IPS-15b (cell line): ENCODE measurements around the gene NRSN1.
"Not testable (repeated sequence)": the region's sequence is repeated elsewhere in the genome, so short reads cannot be mapped to it uniquely, and the experiment has no call there.

Experiments
- H3K27me3 ChIP-seq: one replicate; pipeline ENCODE4 v1.6.1; 2013; ENCODE audit warnings: low read length; ENCODE audit not compliant: control insufficient read depth, insufficient read depth
- H3K36me3 ChIP-seq: one replicate; pipeline ENCODE4 v1.6.1; 2013; ENCODE audit warnings: low read length; ENCODE audit not compliant: control insufficient read depth, insufficient read depth
- H3K4me1 ChIP-seq: one replicate; pipeline ENCODE4 v1.6.1; 2013; ENCODE audit warnings: mild to moderate bottlenecking, low read length; ENCODE audit not compliant: control insufficient read depth, insufficient read depth
- H3K4me3 ChIP-seq: one replicate; pipeline ENCODE4 v1.5.1; 2013; ENCODE audit warnings: low read depth, low read length
- H3K9ac ChIP-seq: one replicate; pipeline ENCODE4 v1.6.1; 2013; ENCODE audit warnings: low read depth, mild to moderate bottlenecking, low read length
- H3K9me3 ChIP-seq: one replicate; pipeline ENCODE4 v1.6.1; 2013; ENCODE audit warnings: mild to moderate bottlenecking, low read length; ENCODE audit not compliant: control insufficient read depth, insufficient read depth

NRSN1 gene

GRCh38 chr6:24142733-24143132, 16.7 kb downstream of the NRSN1 start:
- H3K9me3 ChIP-seq, H3K4me1 ChIP-seq, H3K36me3 ChIP-seq, H3K27me3 ChIP-seq, H3K4me3 ChIP-seq, H3K9ac ChIP-seq: not testable (repeated sequence)

- no peaks in the 10 kb centered on the region for H3K4me1 ChIP-seq
- H3K9ac ChIP-seq, result no peak overlapping the region
- H3K36me3 ChIP-seq, result no peaks in the 10 kb centered on the region
- H3K4me3 ChIP-seq, result no peak overlapping the region
- H3K9me3 ChIP-seq, result no peaks in the 10 kb centered on the region
- H3K27me3 ChIP-seq, result no peaks in the 10 kb centered on the region
These were observed 19.7 kb downstream of the NRSN1 start for GRCh38 chr6:24145690-24146131.

GRCh38 chr6:24146871-24147270, 20.9 kb downstream of the NRSN1 start:
- Histone ChIP-seq H3K36me3 (no peaks in the 10 kb centered on the region), H3K9me3 (no peaks in the 10 kb centered on the region), H3K27me3 (no peaks in the 10 kb centered on the region), H3K4me3 (no peak overlapping the region), H3K4me1 (no peaks in the 10 kb centered on the region), H3K9ac (no peak overlapping the region)

- Histone ChIP-seq H3K9me3 (no peaks in the 10 kb centered on the region), H3K36me3 (no peaks in the 10 kb centered on the region), H3K4me3 (no peak overlapping the region), H3K27me3 (no peaks in the 10 kb centered on the region), H3K4me1 (no peaks in the 10 kb centered on the region), H3K9ac (no peak overlapping the region)
These were observed 21.6 kb downstream of the NRSN1 start for GRCh38 chr6:24147511-24148153.

DNA sequence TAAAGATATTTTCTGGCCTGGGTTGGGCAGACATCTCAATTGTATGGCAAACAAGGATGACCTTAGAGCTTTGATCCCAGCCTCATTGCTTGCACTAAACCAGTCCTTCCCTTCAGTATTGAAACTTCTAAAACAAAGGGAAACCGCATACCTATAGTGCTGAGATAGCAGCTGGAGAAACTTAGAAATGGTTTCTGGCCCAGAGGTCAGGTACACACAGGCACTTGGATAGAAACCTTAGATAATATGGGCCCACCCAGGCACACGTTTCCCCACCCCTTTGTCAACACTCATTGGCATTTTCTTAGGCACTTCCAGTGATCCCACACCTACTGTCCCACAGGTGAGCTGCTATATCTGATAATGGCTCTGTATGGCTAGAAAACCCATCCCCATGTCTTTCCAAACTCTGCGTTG, 22.1 kb downstream of the NRSN1 start:
- no peak overlapping the region for H3K9ac ChIP-seq
- H3K36me3 ChIP-seq, result no peaks in the 10 kb centered on the region
- H3K4me3 ChIP-seq, result no peak overlapping the region
- H3K4me1 ChIP-seq, result no peaks in the 10 kb centered on the region
- no peaks in the 10 kb centered on the region for H3K9me3 ChIP-seq
- no peaks in the 10 kb centered on the region for H3K27me3 ChIP-seq

GRCh38 chr6:24148684-24149083, 22.7 kb downstream of the NRSN1 start:
- Histone ChIP-seq H3K9ac (no peak overlapping the region), H3K4me1 (no peaks in the 10 kb centered on the region), H3K36me3 (no peaks in the 10 kb centered on the region), H3K27me3 (no peaks in the 10 kb centered on the region), H3K4me3 (no peak overlapping the region), H3K9me3 (no peaks in the 10 kb centered on the region)

DNA sequence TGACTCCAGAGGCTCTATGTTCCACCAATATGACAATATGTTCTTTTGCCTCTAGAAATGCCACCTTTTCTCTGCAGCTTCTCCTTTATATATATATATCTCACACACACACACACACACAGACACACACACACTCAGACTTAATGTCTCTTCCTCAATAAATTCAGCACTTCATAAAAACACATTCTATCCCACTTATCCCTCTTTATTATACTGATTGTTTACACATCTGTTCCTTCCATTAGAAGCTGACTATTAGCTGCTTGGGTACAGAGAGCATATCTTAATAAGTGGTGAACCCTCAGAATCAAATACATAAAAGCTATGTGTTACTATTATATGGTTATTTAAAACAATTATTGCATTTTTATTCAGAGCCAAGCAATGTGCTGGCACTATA, 23.3 kb downstream of the NRSN1 start:
- H3K4me1 ChIP-seq, result no peaks in the 10 kb centered on the region
- H3K9ac ChIP-seq, result no peak overlapping the region
- no peaks in the 10 kb centered on the region for H3K36me3 ChIP-seq
- H3K4me3 ChIP-seq, result no peak overlapping the region
- H3K9me3 ChIP-seq, result no peaks in the 10 kb centered on the region
- H3K27me3 ChIP-seq, result no peaks in the 10 kb centered on the region

DNA sequence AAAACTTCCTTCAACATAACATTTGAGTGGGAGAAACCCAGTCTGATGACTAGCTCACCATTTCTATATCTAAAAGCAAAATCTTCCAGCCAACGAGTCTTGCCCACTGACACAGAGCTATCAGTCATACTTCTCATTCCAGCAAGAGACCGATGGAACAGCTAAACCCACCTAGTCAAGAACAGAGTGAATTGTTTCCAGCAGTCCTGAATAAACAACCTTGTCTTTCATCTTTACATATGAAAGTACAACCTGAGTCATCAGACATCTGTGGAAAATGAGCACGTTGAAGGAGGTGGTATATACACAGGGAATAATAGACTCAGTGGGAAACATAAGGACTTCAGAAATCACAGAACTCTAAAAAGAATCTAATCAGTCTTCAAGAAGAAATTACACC, 23.8 kb downstream of the NRSN1 start:
- no peaks in the 10 kb centered on the region for H3K4me1 ChIP-seq
- H3K9ac ChIP-seq, result no peak overlapping the region
- no peaks in the 10 kb centered on the region for H3K27me3 ChIP-seq
- no peaks in the 10 kb centered on the region for H3K36me3 ChIP-seq
- no peak overlapping the region for H3K4me3 ChIP-seq
- no peaks in the 10 kb centered on the region for H3K9me3 ChIP-seq

DNA sequence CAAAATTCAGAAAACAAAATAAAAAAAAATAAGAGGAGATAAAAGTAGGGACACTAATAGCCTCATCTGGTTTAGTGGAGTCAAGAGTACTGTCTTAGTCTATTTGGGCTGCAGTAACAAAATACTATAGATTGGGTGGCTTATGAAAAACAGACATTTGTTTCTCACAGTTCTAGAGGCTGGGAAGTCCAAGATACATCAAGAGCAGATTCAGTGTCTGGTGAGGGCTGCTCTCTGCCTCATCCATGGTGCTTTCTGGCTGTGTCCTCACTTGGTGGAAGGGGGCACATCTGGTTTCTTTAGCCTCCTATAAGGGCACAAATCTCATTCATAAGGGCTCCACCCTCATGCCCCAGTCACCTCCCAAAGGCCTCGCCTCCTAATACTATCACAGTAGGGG, 26.0 kb downstream of the NRSN1 start:
- no peaks in the 10 kb centered on the region for H3K27me3 ChIP-seq
- H3K36me3 ChIP-seq, result no peaks in the 10 kb centered on the region

DNA sequence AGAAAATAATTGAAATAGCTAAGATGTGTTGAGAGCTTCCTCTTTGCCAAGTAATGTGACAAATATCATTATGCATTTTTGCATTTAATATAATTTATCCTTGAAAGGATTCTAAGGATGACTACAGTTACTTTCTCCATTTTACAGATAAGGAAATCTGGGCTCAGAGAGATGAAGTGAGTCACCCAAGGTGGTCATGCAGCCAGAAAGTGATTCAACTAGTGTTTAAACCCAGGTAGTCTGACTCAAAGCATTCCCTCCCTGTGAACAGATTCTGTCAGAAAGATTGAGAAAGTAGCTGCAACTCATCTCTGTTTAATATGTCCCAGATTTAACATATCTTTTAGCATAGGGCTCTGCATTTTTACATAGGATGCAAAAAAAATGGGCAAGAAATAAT, 28.1 kb downstream of the NRSN1 start:
- Histone ChIP-seq H3K9me3 (no peaks in the 10 kb centered on the region), H3K36me3 (no peaks in the 10 kb centered on the region), H3K4me3 (no peak overlapping the region), H3K9ac (no peak overlapping the region), H3K4me1 (no peaks in the 10 kb centered on the region), H3K27me3 (no peaks in the 10 kb centered on the region)

More for the DNA sequence above, 26.0 kb downstream of the NRSN1 start:
- H3K4me3 ChIP-seq, result no peak overlapping the region
- no peaks in the 10 kb centered on the region for H3K9me3 ChIP-seq
- H3K4me1 ChIP-seq, result no peaks in the 10 kb centered on the region
- H3K9ac ChIP-seq, result no peak overlapping the region

GRCh38 chr6:24157886-24158285, 31.9 kb downstream of the NRSN1 start:
- no peak overlapping the region for H3K4me3 ChIP-seq
- no peaks in the 10 kb centered on the region for H3K4me1 ChIP-seq
- no peak overlapping the region for H3K9ac ChIP-seq
- H3K9me3 ChIP-seq, result no peaks in the 10 kb centered on the region
- no peaks in the 10 kb centered on the region for H3K36me3 ChIP-seq
- H3K27me3 ChIP-seq, result no peaks in the 10 kb centered on the region

DNA sequence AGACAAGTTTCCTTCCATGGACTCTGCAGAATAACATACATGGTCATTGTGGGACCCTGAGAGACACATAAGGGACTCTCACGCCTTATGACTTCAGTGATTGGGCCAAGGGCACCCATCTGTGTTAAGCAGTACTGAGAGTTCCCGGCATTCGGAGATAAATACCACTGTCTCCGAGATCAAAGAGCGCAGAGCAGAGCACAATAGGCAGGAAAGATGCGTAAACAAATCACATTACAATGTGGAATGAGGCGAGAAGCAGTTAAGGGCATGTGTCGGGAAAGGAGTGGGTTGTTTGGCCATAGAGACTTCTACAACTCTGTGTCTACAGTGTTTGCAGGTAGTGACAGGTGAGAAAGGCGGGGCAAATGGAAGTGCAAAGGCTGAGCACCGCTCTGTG, 57.6 kb downstream of the NRSN1 start:
- H3K4me1 ChIP-seq, result no peaks in the 10 kb centered on the region
- H3K9me3 ChIP-seq, result no peaks in the 10 kb centered on the region
- no peak overlapping the region for H3K4me3 ChIP-seq
- H3K36me3 ChIP-seq, result no peaks in the 10 kb centered on the region
- H3K27me3 ChIP-seq, result no peaks in the 10 kb centered on the region
- H3K9ac ChIP-seq, result no peak overlapping the region
